Ishikawa (cell line): Measurements from ENCODE around the gene UST.

Experiments used
- CEBPB ChIP-seq: IDR thresholded peaks from 2 replicates; pipeline ENCODE4 v1.6.1; 2012
- CREB1 ChIP-seq: IDR thresholded peaks from 2 replicates; pipeline ENCODE4 v1.6.1; 2012; ENCODE audit warnings: low read depth
- EGR1 ChIP-seq: IDR thresholded peaks from 2 replicates; pipeline ENCODE4 v1.6.1; 2012
- EP300 ChIP-seq: IDR thresholded peaks from 2 replicates; pipeline ENCODE4 v1.6.1; 2012; ENCODE audit warnings: borderline replicate concordance
- FOXM1 ChIP-seq: IDR thresholded peaks from 2 replicates; pipeline ENCODE4 v1.6.1; 2012; ENCODE audit warnings: low read depth, borderline replicate concordance
- NFIC ChIP-seq: IDR thresholded peaks from 2 replicates; pipeline ENCODE4 v1.6.1; 2012
- TAF1 ChIP-seq: IDR thresholded peaks from 2 replicates; pipeline ENCODE4 v1.6.1; 2012; ENCODE audit warnings: low read depth, mild to moderate bottlenecking
- TCF12 ChIP-seq: IDR thresholded peaks from 2 replicates; pipeline ENCODE4 v1.6.1; 2012; ENCODE audit warnings: low read depth
- TEAD4 ChIP-seq: IDR thresholded peaks from 2 replicates; pipeline ENCODE4 v1.6.1; 2012
- YY1 ChIP-seq: IDR thresholded peaks from 2 replicates; pipeline ENCODE4 v1.6.1; 2012; ENCODE audit warnings: low read depth
- ZBTB7A ChIP-seq: IDR thresholded peaks from 2 replicates; pipeline ENCODE4 v1.6.1; 2012; ENCODE audit warnings: low read depth
- TF ChIP-seq, protein P1 (sequence below): IDR thresholded peaks from 2 replicates; pipeline ENCODE4 v1.6.1; 2012; ENCODE audit warnings: low read depth, mild to moderate bottlenecking
- TF ChIP-seq, protein P2 (sequence below): IDR thresholded peaks from 2 replicates; pipeline ENCODE4 v1.6.1; 2012
- TF ChIP-seq, protein P3 (sequence below): IDR thresholded peaks from 2 replicates; pipeline ENCODE4 v1.6.1; 2012

UST gene

DNA sequence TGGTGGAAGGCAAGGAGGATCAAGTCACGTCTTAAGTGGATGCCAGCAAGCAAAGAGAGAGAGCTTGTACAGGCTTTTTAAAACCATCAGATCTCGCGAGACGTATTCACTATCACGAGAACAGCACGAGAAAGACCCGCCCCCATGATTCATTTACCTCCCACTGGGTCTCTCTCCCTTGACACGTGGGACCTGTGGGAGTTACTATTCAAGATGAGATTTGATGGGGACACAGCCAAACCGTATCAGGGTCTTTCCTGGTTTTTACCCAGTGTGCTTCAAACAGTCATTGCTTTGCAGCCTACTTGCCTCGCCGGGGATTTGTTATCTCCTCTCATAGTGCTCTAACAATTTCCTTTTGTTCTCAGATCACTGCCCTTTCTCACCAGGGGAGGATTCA lies 108.2 kb downstream of the UST start:
- TF ChIP-seq, protein P1, sequence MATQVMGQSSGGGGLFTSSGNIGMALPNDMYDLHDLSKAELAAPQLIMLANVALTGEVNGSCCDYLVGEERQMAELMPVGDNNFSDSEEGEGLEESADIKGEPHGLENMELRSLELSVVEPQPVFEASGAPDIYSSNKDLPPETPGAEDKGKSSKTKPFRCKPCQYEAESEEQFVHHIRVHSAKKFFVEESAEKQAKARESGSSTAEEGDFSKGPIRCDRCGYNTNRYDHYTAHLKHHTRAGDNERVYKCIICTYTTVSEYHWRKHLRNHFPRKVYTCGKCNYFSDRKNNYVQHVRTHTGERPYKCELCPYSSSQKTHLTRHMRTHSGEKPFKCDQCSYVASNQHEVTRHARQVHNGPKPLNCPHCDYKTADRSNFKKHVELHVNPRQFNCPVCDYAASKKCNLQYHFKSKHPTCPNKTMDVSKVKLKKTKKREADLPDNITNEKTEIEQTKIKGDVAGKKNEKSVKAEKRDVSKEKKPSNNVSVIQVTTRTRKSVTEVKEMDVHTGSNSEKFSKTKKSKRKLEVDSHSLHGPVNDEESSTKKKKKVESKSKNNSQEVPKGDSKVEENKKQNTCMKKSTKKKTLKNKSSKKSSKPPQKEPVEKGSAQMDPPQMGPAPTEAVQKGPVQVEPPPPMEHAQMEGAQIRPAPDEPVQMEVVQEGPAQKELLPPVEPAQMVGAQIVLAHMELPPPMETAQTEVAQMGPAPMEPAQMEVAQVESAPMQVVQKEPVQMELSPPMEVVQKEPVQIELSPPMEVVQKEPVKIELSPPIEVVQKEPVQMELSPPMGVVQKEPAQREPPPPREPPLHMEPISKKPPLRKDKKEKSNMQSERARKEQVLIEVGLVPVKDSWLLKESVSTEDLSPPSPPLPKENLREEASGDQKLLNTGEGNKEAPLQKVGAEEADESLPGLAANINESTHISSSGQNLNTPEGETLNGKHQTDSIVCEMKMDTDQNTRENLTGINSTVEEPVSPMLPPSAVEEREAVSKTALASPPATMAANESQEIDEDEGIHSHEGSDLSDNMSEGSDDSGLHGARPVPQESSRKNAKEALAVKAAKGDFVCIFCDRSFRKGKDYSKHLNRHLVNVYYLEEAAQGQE = no peak
- TF ChIP-seq CEBPB = no peak
- no peak for TF ChIP-seq EGR1
- TF ChIP-seq CREB1 = no peak
- no peak for TF ChIP-seq NFIC
- TF ChIP-seq, protein P2, sequence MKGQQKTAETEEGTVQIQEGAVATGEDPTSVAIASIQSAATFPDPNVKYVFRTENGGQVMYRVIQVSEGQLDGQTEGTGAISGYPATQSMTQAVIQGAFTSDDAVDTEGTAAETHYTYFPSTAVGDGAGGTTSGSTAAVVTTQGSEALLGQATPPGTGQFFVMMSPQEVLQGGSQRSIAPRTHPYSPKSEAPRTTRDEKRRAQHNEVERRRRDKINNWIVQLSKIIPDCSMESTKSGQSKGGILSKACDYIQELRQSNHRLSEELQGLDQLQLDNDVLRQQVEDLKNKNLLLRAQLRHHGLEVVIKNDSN = no peak

DNA sequence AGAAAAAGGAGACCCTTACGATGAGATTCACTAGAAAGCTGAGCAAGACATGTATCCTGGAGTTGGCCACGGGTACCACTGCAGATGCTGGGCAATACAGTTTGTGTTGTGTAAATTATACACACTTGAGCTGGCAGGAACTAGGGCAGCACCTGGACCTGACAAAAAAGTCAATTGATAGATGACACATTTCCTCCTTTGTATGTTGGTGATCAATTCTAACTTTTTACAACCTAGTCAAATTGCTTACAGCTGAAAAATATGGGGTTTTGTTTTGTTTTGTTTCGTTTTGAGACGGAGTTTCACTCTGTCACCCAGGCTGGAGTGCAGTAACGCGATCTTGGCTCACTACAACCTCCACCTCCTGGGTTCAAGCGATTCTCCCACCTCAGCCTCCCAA lies 108.9 kb downstream of the UST start:
- TF ChIP-seq YY1 (no peak), EGR1 (no peak), NFIC (no peak), TAF1 (no peak), CEBPB (no peak), ZBTB7A (no peak), FOXM1 (no peak), CREB1 (no peak)
- TF ChIP-seq, protein P3, sequence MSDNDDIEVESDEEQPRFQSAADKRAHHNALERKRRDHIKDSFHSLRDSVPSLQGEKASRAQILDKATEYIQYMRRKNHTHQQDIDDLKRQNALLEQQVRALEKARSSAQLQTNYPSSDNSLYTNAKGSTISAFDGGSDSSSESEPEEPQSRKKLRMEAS = no peak

DNA sequence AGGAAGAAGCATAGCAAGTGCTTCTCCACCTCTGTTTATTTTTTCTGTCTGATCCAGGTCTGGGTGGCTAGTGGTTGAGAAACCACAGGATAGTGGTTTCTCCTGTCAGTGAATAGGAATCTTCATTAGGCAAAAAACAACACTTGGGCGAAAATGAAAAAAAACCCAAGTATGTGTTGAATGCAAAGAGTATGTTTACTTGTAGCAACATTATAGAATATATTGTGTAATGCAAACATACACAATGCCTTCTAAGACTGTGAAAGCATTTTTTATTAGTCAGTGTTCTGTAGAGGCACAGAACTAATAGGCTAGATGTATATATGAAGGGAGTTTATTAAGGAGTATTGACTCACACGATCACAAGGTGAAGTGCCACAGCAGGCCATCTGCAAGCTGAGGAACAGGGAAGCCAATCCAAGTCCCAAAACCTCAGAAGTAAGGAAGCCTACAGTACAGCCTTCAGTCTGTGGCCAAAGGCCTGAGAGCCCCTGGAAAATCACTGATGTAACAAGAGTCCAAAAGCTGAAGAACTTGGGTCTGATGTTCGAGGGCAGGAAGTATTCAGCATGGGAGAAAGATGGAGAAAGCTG lies 111.1 kb downstream of the UST start:
- no peak for TF ChIP-seq CEBPB
- TF ChIP-seq YY1 = no peak
- TF ChIP-seq EP300 = no peak
- no peak for TF ChIP-seq ZBTB7A
- TF ChIP-seq CREB1 = no peak
- TF ChIP-seq TCF12 = no peak
- TF ChIP-seq, protein P3 = no peak
- no peak for TF ChIP-seq TEAD4
- TF ChIP-seq, protein P2 = no peak

DNA sequence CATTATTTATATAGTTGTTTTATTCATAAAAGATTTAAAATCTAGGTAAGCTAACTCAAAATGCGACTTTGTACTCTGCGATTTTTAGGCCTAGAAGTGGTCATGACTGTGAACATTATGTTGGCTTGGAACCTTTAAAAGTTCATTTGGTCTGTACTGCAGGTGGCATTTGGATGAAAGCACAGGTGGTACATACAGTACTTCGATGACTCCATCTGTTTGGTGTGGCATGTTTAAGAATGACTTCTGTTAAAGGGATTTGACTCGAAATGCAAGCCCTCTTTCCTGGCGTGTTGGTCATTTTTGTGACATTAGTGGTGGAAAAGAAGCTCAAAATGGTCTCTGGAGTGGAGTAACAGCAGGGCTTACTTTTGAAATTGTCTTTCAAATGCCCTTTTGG lies 118.1 kb downstream of the UST start:
- TF ChIP-seq, protein P2 = no peak
- TF ChIP-seq NFIC (no peak), TCF12 (no peak), CREB1 (no peak), FOXM1 (no peak), EP300 (no peak), YY1 (no peak), TEAD4 (no peak)
- TF ChIP-seq, protein P1 = no peak

DNA sequence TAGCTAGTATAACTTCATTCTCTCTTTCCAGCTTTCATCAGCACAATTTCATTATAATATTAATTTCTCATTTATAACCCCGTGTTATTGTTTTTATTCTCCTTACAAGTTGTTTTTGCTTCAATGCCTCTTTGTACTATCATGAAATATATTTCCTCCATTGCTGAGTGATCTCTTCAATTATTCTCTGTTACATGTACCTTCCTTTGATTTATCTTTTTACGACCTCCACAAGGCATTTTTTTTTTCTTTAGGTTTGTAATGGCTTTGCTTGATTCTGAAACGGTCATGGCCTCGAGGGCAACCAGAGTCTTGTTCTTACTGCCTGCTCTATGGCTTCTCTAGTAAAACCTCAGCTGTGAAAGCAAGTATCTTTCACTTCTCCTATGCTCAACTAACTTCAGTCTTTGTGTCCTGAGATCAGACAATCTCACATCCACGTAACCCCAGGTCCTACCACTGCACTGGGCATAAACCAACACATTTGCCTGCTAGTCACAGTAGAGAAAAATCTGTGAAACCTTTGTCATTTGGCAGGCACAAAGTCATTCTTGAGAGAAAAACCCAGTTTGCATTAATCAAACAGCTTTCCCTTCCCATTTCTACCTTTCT lies 119.9 kb downstream of the UST start:
- TF ChIP-seq ZBTB7A (no peak), CEBPB (no peak), TAF1 (no peak), EGR1 (no peak), EP300 (no peak), TEAD4 (no peak), NFIC (no peak), YY1 (no peak), CREB1 (no peak)
- TF ChIP-seq, protein P1 = no peak
